Vagina (tissue), 2 donors: ENCODE results near the gene IQGAP2. TPM values are rescaled to one million over a fixed set of nuclear protein-coding genes. Genes with fewer than 3 reads are reported as not detected.

ENCODE experiments used
- DNase-seq, 2 donors: peaks; one replicate each; pipeline ENCODE4 v3.0.0-alpha.2; 2017; ENCODE audit errors: extremely low spot score in 2 of 2
- H3K27ac ChIP-seq: fragments of 200-600 bp; sonication (generic); one replicate; pipeline ENCODE4 v1.5.1; 2019
- H3K27me3 ChIP-seq: fragments of 200-600 bp; sonication (generic); one replicate; pipeline ENCODE4 v1.5.1; 2019
- H3K36me3 ChIP-seq, 2 donors: fragments of 200-600 bp; sonication (generic); one replicate each; pipeline ENCODE4 v1.5.1; 2017 to 2019
- H3K4me1 ChIP-seq: fragments of 200-600 bp; sonication (generic); one replicate; pipeline ENCODE4 v1.5.1; 2019
- H3K4me3 ChIP-seq, 2 donors: fragments of 200-600 bp; sonication (generic); 1 replicate in 1 of 2; 2 replicates in 1 of 2; pipeline ENCODE4 v1.5.1; 2016 to 2019
- H3K9me3 ChIP-seq: fragments of 200-600 bp; sonication (generic); one replicate; pipeline ENCODE4 v1.5.1; 2019
- CTCF ChIP-seq, 3 experiments: fragments of 450-650 bp in 2 of 3; fragments of 200-600 bp in 1 of 3; sonication (generic) in 1 of 3; IDR thresholded peaks; one replicate each; pipeline ENCODE4 v1.5.1; 2017 to 2019; ENCODE audit warnings: antibody characterized with exemption in 3 of 3, mild to moderate bottlenecking in 2 of 3, moderate library complexity in 2 of 3
- POLR2A ChIP-seq, 2 donors: fragments of 450-650 bp; IDR thresholded peaks; one replicate each; pipeline ENCODE4 v1.6.1; 2017; ENCODE audit warnings: antibody characterized with exemption in 2 of 2, mild to moderate bottlenecking in 2 of 2, moderate library complexity in 2 of 2
- POLR2AphosphoS5 ChIP-seq, 2 donors: sonication (generic); formaldehyde crosslinking; IDR thresholded peaks; one replicate each; pipeline ENCODE4 v1.9.0; 2017; ENCODE audit warnings: antibody characterized with exemption in 2 of 2, mild to moderate bottlenecking in 2 of 2, low read depth in 1 of 2; ENCODE audit not compliant: insufficient read depth in 1 of 2
- intact Hi-C: fragments of 100-400 bp; cut with DNase I; formaldehyde crosslinking; loops from one replicate; pipeline ENCODE4 v1.15.1; 2023
- total RNA-seq: library from RNA; depleted of rRNA; stranded (reverse); fragments of >200 nt; gene quantifications from one replicate; pipeline ENCODE4 v1.2.3, GENCODE V29; 2016

The IQGAP2 gene
- total RNA-seq, 1 donor from 2014 or later: 8.6 TPM

GRCh38 chr5:76626738-76627137 lies 223.7 kb downstream of the IQGAP2 start:
- Histone ChIP-seq H3K4me3 (no peak overlapping the region), H3K27ac (no peak overlapping the region), H3K27me3 (no peaks in the 10 kb centered on the region), H3K9me3 (no peaks in the 10 kb centered on the region), H3K4me1 (no peaks in the 10 kb centered on the region), H3K36me3 (no peaks in the 10 kb centered on the region)
- TF ChIP-seq POLR2A (IDR thresholded peaks at IDR 0.05): no peak
- no peak for TF ChIP-seq POLR2AphosphoS5 (IDR thresholded peaks at IDR 0.05; ENCODE audit: insufficient read depth in 1 of 2, low read depth in 1 of 2)
- no peak for TF ChIP-seq CTCF (IDR thresholded peaks at IDR 0.05)
- DNase-seq: no peak
- intact Hi-C loops: no loop called here

- TF ChIP-seq POLR2AphosphoS5 (IDR thresholded peaks at IDR 0.05; ENCODE audit: insufficient read depth in 1 of 2, low read depth in 1 of 2): no peak
- TF ChIP-seq POLR2A (IDR thresholded peaks at IDR 0.05): no peak
- no peak for TF ChIP-seq CTCF (IDR thresholded peaks at IDR 0.05)
- Histone ChIP-seq H3K27me3 (no peaks in the 10 kb centered on the region), H3K36me3 (no peaks in the 10 kb centered on the region), H3K4me1 (no peaks in the 10 kb centered on the region), H3K9me3 (no peaks in the 10 kb centered on the region), H3K4me3 (no peak overlapping the region), H3K27ac (no peak overlapping the region)
- intact Hi-C loops: no loop called here
- DNase-seq: no peak
These were observed 231.6 kb downstream of the IQGAP2 start for GRCh38 chr5:76634661-76635060.

- no peaks in the 10 kb centered on the region for H3K9me3 ChIP-seq
- intact Hi-C loops: no loop called here
- no peak overlapping the region for H3K27ac ChIP-seq
- H3K36me3 ChIP-seq: no peaks in the 10 kb centered on the region
- H3K27me3 ChIP-seq: no peaks in the 10 kb centered on the region
- TF ChIP-seq POLR2A (IDR thresholded peaks at IDR 0.05): no peak
- no peak for TF ChIP-seq CTCF (IDR thresholded peaks at IDR 0.05)
- no peak for TF ChIP-seq POLR2AphosphoS5 (IDR thresholded peaks at IDR 0.05; ENCODE audit: insufficient read depth in 1 of 2, low read depth in 1 of 2)
- no peaks in the 10 kb centered on the region for H3K4me1 ChIP-seq
- no peak overlapping the region for H3K4me3 ChIP-seq
- DNase-seq: no peak
These were observed 234.4 kb downstream of the IQGAP2 start for GRCh38 chr5:76637490-76637889.

- no peak for DNase-seq
- Histone ChIP-seq H3K36me3 (no peaks in the 10 kb centered on the region), H3K9me3 (no peaks in the 10 kb centered on the region), H3K4me3 (no peak overlapping the region), H3K27me3 (no peaks in the 10 kb centered on the region), H3K4me1 (no peaks in the 10 kb centered on the region), H3K27ac (no peak overlapping the region)
- intact Hi-C loops: no loop called here
- TF ChIP-seq POLR2A (IDR thresholded peaks at IDR 0.05) (no peak), CTCF (IDR thresholded peaks at IDR 0.05) (no peak)
These were observed 235.4 kb downstream of the IQGAP2 start for GRCh38 chr5:76638479-76638878.

- DNase-seq: no peak
These were observed 238.5 kb downstream of the IQGAP2 start for GRCh38 chr5:76641514-76642120.

More at GRCh38 chr5:76641514-76642120, 238.5 kb downstream of the IQGAP2 start:
- peak in 1 of 3 experiments; percentile 31 for TF ChIP-seq CTCF (IDR thresholded peaks at IDR 0.05)
- TF ChIP-seq POLR2A (IDR thresholded peaks at IDR 0.05): no peak
- intact Hi-C loops: no loop called here
- Histone ChIP-seq H3K27ac (no peak overlapping the region), H3K36me3 (no peaks in the 10 kb centered on the region), H3K4me3 (no peak overlapping the region), H3K27me3 (no peaks in the 10 kb centered on the region), H3K4me1 (no peaks in the 10 kb centered on the region), H3K9me3 (no peaks in the 10 kb centered on the region)
